Ishikawa (cell line): ENCODE measurements around the gene VTCN1.

Source experiments
- CEBPB ChIP-seq: IDR thresholded peaks from 2 replicates; pipeline ENCODE4 v1.6.1; 2012
- RAD21 ChIP-seq: IDR thresholded peaks from 2 replicates; pipeline ENCODE4 v1.6.1; 2012; ENCODE audit warnings: low read depth
- TAF1 ChIP-seq: IDR thresholded peaks from 2 replicates; pipeline ENCODE4 v1.6.1; 2012; ENCODE audit warnings: low read depth, mild to moderate bottlenecking
- YY1 ChIP-seq: IDR thresholded peaks from 2 replicates; pipeline ENCODE4 v1.6.1; 2012; ENCODE audit warnings: low read depth
- ZBTB7A ChIP-seq: IDR thresholded peaks from 2 replicates; pipeline ENCODE4 v1.6.1; 2012; ENCODE audit warnings: low read depth

GRCh38 chr1:117146575-117147340 is 64.0 kb downstream of the VTCN1 start:
- TF ChIP-seq RAD21 (no peak), CEBPB (no peak), TAF1 (no peak), ZBTB7A (no peak), YY1 (no peak)
